ENCODE data around the gene PPP1R9B. TPM values are rescaled to one million over a fixed set of nuclear protein-coding genes. Genes with fewer than 3 reads are reported as not detected.

The PPP1R9B gene, protein sequence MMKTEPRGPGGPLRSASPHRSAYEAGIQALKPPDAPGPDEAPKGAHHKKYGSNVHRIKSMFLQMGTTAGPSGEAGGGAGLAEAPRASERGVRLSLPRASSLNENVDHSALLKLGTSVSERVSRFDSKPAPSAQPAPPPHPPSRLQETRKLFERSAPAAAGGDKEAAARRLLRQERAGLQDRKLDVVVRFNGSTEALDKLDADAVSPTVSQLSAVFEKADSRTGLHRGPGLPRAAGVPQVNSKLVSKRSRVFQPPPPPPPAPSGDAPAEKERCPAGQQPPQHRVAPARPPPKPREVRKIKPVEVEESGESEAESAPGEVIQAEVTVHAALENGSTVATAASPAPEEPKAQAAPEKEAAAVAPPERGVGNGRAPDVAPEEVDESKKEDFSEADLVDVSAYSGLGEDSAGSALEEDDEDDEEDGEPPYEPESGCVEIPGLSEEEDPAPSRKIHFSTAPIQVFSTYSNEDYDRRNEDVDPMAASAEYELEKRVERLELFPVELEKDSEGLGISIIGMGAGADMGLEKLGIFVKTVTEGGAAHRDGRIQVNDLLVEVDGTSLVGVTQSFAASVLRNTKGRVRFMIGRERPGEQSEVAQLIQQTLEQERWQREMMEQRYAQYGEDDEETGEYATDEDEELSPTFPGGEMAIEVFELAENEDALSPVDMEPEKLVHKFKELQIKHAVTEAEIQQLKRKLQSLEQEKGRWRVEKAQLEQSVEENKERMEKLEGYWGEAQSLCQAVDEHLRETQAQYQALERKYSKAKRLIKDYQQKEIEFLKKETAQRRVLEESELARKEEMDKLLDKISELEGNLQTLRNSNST
- 40.5 and 44.2 TPM in 2 replicates for total RNA-seq
- 43.6 TPM for polyA plus RNA-seq (2012)

DNA sequence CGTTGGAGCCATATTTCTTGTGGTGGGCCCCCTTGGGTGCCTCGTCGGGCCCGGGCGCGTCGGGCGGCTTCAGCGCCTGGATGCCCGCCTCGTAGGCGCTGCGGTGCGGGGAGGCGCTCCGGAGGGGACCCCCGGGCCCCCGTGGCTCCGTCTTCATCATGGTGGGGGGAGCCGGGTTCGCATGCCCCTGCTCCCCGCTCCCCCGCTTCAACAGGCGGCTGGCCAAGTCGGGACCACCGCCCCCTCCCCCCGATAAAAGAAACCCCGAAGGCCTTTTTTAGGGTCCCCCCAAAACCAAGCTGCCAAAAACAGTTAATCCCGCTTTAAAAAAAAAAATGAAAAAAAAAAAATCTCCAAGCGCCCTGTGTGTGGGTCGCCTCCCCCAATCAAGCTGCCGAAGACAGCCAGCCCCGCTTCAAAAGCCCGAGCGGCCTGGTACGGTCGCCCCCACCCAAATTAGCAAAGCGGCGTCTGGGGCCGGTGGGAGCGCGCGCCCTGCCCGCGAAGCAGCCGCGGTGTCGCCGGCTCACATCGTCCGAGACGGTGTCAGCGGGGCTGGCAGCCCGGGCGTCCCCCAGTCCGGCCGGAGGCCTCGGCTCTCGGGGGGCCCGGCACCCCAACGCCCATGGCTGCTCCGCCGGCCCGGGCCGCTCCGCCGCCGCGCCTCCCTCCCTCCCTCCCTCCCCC lies at the start of gene PPP1R9B:
Gene PPP1R9B, minus strand, starts transcription at position 324 of the 687 bp plus-strand sequence. Its CDS starts 164 bp downstream, at position 160.
- DNase-seq (ENCODE audit: low read depth) = no peak

DNA sequence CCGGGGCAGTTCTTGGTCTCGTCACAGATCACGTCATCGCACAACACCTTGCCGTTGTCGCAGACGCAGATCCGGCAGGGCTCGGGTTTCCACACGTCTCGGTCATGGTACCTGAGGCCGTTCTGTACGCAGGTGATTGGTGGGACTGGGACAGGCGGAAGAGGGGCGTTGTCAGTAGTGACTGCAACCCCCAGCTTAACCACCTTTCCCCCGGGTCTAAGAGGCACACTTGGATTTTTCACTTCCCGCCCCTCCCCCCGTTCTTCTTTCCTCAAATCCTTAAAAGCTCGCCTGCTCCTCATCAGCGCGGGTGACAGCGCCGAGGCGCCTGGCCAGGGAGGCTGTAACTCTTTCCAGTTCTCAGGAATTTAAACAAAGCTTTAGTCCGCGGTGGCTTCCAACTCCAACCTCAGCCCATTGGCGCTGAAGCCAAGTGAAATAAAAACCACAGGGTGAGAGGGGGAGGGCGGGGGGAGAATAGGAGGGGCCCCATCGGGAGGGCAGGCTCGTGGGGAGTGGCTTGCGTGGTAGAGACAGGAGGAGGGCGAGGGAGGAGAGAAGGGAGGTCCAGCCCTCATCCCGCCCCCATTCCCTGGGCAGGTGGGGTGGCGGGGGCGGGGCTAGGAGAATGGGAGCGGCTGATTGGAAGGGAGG lies 49.5 kb upstream of the PPP1R9B start:
- DNase-seq (ENCODE audit: low read depth) = peak; percentile 97

DNA sequence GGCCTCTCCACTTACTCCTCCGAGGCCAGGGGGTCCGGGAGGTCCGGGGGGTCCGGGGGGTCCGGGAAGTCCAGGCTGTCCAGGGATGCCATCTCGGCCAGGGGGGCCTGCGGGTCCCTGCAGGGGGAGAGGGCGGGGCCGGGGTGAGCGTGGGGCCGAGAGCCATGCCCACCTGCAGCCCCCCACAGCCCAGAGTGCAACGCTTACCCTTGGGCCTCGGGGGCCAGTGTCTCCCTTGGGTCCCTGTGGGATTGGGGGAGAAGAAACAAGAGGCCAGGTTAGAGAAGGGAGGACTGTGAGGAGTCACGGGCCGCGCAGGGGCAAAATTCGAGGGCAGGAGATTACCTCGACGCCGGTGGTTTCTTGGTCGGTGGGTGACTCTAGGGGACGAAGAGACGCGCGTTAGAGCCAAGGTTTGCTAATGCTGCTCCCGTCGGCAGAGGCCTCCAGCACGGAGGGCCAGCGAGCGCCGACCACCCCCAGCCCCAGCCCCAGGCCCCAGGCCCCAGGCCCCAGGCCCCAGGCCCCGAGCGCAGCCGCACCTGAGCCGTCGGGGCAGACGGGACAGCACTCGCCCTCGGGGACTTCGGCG lies 48.8 kb upstream of the PPP1R9B start:
- peak; percentile 13 for DNase-seq (ENCODE audit: low read depth)

DNA sequence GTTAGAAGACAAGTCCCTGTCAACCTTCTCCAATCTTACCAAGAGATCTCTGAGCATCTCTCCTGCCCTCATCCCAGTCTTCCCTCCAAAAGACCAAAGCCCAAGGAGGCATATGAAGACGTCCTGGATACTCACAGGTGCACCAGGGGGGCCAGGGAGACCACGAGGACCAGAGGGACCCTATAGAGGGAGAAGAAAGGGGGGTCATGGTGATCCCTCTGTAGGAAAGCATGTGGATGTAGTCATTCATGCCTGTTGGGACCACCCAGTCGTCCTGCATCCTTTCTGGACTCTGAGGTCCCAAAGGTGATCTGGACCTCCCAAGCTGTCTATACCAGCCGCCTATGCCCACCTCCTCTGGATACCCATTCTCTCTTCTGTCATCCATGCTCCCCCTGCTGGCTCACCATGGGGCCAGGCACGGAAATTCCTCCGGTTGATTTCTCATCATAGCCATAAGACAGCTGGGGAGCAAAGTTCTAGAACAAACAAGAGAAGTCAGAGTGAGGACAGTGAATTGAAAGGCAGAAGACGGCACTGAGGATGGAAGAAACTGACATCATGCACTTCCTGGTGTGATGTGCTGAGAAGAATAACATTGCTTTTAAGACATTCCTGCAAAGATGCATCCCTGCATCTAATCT lies 47.7 kb upstream of the PPP1R9B start:
- peak; percentile 89 for DNase-seq (ENCODE audit: low read depth)

DNA sequence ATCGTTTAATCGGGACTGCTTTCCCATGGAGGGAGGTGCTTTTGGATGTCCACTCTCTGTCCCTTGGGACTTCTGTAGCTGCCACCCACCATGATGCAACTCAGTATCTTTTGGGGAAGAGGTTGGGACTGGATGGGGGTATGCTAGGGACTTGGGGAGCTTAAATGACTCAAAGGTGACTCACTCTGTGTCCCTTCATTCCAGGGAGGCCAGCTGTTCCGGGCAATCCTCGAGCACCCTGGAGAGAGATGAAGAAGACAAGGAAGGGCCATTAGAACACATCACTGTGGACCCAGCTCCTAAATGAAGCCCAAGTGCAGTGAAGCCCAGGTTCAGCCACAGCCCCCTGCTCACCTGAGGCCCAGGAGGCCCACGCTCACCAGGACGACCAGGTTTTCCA lies 46.3 kb upstream of the PPP1R9B start:
- DNase-seq (ENCODE audit: low read depth) = peak; percentile 82

DNA sequence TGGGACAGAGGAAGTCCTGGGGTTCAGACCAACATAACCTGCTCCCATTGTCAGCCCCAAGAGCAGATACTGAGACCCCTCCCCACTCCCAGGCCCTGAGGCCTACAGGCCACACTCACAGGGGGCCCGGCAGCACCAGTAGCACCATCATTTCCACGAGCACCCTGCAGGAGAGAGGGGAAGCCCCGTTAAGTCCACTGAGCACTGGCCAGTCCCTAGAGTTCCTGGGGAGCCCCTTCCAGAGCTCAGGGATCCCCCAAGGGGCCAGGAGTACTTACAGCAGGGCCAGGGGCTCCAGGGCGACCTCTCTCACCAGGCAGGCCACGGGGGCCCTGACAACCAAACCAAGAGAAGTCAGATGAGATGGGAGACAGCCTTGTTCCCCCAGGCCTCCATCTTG lies 45.6 kb upstream of the PPP1R9B start:
- no peak for DNase-seq (ENCODE audit: low read depth)

DNA sequence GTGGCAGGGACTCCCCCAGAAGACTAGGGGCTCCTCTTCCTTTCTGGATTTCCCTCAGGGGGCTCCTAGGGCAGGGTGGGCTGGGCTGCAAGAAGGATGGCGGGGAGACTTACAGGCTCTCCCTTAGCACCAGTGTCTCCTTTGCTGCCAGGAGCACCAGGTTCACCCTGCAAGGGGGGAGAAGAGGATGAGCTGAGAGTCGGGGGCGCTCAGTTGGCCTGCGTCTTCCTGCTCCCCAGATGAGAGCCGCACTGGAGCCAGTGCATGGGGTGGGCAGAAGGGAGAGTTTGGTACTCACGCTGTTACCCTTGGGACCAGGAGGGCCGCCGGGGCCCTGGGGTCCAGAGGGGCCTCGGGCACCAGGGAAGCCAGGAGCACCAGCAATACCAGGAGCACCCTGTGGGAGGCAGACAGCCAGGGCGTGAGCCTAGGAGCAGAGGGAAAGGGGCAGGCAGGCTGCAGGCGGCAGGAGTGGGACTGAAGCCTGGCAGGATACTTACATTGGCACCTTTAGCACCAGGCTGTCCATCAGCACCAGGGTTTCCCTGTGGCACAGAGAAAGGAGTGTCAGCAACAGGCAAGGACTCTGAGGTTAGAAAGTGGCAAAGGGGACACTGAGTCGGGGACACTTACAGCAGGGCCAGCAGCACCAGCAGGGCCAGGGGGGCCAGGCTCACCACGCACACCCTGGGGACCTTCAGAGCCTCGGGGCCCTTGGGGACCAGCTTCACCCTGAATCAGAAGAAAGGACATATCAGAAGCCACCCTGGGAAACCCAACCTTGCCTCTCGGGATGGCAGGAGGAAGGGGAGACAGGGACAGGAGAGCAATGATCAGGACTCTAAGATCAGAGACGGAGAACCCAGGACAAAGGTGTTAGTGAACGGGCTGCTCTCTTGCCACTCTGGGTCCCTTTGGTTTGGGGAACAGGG lies 44.7 kb upstream of the PPP1R9B start:
- peak; percentile 55 for DNase-seq (ENCODE audit: low read depth)

DNA sequence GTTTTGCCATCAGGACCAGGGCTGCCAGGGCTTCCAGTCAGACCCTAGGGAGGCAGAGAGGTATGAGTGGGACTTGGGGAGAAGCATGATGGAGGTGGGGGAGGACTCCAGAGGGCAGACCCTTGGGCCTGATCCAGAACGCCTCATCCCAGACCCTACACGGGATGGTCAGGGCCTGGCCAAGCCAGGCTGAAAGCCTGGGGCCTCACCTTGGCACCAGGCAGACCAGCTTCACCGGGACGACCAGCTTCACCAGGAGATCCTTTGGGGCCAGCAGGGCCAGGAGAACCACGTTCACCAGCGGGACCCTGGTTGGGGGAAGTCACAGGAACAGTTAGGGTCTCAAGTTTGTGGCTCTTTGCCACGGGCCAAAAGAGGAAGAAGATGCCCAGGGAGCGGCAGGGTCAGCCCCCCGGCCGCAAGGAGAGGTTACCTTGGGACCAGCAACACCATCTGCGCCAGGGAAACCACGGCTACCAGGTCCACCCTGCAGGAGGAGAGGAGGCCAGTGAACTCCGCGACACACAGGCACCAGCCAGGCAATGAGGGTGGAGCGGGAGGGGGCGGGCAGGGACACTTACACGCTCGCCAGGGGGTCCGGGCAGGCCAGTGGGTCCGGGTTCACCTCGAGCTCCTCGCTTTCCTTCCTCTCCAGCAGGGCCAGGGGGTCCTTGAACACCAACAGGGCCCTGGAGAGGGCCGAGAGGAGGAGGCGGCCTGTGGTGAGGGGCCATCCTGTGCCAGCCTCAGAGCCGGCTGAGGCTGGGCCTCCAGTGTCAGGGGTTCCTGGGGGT lies 43.9 kb upstream of the PPP1R9B start:
- DNase-seq (ENCODE audit: low read depth) = peak; percentile 12

DNA sequence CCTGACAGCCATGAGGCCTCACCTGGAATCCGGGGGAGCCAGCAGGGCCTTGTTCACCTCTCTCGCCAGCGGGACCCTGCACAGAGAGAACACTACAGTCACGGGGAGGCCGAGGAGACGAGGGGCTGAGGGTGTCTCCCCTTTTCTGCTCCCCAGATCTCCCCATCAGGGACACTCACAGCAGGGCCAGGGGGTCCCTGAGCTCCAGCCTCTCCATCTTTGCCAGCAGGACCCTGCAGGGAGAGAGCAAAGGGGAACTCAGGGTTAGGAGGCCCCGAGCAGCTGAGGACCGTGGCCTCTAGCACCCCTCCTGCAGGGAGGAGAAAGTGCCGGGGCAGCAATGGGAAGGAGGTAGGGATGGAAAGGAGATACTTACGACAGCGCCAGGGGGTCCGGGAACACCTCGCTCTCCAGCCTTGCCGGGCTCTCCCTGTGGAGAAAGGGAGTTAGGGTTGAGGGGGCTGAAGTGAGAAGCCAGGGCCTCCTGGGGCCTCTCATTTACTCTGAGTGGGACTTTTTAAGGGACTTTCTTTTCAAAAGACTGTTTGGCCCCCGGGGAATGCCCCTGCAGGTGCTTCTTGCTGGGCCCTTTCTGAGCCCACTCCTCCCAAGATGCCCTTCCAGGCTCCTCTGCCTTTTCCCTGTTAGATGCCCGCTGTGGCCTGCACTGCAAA lies 42.3 kb upstream of the PPP1R9B start:
- DNase-seq (ENCODE audit: low read depth) = peak; percentile 6

DNA sequence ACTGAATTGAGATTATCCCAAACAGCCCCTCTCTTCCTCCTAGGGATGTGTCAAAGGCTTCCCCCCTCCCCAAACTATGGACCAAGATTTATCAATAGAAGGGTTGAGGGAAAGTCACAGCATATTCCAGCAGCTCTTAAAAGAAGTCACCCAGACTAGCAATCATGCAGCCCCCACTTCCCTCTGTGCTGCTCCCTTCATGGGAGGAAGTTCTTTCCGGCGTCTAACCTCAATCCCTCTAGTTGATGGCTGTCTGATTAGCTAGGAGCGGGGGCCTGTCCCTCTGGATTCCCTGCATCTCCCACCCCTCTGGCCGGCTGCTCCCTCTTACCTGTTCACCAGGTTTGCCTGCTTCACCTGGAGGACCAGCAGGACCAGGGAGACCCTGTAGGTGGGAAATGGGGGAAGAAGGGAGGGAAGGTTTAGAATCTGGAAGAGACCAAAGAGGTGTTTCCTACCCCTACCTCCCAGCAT lies 41.7 kb upstream of the PPP1R9B start:
- peak; percentile 4 for DNase-seq (ENCODE audit: low read depth)

DNA sequence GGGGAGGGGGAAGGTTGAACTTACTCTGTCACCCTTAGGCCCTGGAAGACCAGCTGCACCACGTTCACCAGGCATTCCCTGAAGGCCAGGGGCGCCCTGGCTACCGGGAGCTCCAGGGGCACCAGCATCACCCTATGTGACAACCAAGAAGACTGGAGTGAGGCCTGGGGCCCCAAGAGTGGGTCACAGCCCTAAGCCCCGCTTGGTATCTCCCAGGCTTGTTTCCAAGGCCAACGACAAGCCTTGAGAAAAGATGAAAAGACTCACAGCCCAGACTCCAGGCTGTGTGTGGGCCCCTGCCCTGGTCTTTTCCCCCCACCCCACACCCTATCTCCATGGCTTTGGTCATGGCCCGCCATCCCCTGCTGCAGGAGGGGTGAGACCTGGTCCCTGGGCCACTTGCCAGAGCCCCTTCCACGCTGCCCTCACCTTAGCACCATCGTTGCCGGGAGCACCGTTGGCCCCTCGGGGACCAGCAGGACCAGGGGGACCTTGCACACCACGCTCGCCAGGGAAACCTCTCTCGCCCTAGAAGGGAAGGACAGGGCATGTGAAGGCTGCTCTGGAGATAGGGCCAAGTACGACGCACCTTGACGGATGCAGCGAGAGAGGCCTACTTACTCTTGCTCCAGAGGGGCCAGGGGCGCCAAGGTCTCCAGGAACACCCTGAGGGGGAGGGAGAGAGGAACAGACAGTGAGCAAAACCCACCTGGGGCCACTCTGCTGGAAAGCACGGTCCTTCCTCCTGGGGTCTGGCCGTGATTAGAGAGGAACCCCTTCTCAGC lies 41.1 kb upstream of the PPP1R9B start:
- peak; percentile 9 for DNase-seq (ENCODE audit: low read depth)

DNA sequence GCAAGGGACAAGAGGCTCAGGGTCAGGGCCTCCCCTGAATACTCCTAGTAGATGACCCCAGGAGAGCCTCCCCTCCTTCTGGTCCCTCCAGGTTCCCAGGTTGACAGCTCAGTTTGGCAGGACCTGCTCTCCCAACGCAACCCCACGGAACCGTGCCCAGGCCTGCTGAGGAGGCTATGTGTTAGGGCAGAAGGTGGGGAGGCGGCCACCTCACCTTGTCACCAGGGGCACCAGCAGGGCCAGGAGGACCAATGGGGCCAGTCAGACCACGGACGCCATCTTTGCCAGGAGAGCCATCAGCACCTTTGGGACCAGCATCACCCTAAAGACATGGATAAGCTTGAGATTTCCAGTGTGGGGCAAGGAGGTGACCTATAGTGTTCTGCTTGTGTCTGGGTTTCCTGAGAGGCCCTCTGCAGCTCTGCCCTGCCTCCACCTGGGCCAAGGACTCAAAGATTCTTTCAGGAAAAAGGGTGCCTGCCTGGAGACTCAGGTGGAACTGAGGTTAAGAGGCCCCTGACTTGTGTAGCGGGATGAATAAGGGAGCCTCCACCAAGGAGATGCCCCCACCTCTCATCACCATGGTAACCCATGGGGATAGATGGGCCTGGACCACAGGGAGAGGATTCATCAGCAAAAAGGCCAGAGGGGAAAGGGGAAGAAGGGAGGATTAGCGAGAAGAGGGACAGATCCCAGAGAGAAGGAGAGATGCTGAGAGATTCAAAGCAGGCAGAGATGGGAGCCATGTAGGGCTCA lies 40.3 kb upstream of the PPP1R9B start:
- no peak for DNase-seq (ENCODE audit: low read depth)

DNA sequence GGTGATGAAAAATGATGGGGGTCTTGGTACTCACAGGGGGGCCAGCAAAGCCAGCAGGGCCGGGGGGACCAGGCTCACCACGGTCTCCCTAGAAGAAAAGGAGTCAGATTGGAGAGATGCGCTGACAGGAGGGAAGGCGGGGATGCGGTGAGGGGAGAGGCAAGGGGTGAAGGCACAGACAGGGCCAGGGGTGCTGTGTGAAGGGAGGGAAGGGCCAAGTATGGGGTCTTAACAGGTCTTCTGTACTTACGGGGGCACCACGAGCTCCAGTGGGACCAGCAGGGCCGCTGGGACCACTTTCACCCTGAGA lies 39.8 kb upstream of the PPP1R9B start:
- no peak for DNase-seq (ENCODE audit: low read depth)

DNA sequence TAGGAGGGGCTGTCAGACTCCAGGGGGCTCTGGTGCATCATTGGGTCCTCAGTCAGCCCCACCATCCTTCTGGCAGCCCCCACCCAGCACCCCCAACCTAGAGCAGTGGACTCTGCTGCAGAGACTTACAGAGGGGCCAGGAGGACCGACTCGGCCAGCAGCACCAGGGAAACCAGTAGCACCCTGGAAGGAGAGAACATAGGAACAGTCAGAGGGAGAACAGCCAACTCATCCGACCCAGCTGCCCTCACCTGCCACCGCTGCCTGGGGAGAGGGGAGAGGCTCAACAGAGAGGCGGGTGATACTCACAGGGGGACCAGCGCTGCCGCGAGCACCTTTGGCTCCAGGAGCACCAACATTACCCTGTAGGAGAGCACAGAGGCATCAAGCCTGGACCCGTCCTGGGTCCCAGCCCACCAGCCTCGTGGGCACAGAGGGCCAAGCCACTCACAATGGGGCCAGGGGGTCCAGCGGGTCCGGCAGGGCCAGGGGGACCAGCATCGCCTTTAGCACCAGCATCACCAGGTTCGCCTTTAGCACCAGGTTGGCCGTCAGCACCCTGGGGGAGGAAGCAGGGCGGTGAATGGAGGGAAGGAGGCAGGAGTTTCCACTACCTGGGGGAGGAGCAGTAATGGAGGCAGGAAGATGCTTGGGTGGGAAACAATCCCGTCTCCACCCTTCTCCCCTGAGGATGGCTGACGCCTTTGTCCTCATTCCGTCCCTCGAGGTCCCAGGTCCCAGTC lies 39.2 kb upstream of the PPP1R9B start:
- peak; percentile 29 for DNase-seq (ENCODE audit: low read depth)

DNA sequence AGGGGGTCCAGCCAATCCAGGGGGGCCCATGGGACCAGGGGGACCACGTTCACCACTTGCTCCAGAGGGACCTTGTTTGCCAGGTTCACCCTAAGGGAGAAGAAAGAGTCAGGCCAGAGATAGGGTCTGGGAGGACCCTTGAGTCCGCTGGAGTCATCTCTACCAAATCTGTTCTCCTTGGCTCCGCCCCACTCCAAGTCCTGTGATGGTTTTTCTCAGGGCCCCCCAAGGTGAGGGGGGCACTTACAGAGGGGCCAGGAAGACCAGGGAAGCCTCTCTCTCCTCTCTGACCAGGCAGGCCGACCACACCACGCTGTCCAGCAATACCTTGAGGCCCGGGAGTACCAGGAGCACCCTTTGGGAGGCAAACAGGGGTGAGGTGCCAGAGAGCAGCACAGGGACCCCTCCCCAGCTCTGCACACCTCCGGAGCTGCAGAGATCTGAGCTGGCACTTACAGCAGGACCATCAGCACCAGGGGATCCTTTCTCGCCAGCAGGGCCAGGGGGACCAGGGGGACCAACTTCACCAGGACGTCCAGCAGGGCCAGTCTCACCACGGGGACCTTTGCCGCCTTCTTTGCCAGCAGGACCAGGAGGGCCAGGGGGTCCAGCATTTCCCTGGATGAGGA lies 38.6 kb upstream of the PPP1R9B start:
- DNase-seq (ENCODE audit: low read depth) = peak; percentile 29

Data from myocyte (in vitro differentiated cells).